Activated CD4-positive, alpha-beta T cell treated with anti-CD3 and anti-CD28 coated beads, Interleukin-2, amount 50 U/mL, for 4 hours (primary cell): Measurements from ENCODE around the gene HNRNPA3.
"Not testable (repeated sequence)": the region's sequence is repeated elsewhere in the genome, so short reads cannot be mapped to it uniquely, and the experiment has no call there.

Experiments used
- DNase-seq, 2 experiments: peaks; one replicate each; pipeline ENCODE4 v3.0.0-alpha.2; 2020

Gene HNRNPA3

DNA sequence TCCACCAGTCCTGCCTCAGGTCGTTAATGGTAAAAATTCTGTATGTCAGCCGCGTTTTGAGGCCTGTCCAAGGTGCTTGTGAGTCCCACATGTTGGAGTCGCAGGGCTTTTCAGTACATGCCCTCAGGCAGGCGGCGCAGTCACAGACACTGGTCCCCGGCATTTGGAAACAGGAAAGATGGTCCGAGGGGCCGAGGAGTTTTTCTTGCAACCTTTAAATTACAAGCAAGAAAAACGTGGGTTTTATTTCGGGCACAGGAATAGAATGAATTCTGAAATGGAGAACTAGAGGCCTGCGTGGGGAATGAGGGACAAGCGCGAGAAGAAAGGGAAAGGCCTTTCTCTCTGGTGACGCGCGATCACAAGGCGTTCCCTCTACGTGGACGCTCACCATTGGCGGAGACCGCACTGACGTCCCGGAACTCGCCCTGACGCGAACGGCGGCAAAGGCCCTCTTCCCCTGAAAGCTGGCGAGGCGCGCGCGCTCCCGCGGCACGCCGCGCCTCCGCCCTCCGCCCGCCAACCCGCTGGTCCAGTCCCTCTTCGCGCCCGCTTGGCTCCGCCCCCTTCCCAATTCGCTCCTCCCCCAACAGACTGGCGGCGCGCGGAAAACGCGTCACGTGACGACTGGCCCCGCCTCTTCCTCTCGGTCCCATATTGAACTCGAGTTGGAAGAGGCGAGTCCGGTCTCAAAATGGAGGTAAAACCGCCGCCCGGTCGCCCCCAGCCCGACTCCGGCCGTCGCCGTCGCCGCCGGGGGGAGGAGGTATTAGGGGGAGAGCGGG, at the start of gene HNRNPA3:
TSS of gene HNRNPA3 (plus strand) at position 689 of the 785 bp plus-strand sequence. CDS start at position 695, 6 bp downstream.
- DNase-seq = peak; percentile 99 to 100

DNA sequence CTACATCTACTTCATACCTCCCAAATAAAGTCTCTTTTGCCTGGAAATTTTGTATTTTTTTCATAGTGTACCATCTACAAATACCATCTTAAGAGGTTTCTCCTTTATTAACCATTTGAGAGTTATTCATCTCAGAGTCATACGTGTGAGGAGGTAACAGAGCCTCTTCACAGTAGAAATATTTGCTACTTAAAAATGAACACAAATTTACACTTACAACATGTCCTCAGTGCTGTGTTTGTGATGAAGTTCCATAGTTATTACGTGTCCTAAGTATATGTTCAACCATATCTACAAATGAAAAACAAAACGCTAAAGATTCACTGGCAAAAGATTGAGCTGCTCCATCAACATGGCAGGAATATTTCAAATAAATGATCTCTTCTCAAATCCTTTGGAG, 48.5 kb upstream of the HNRNPA3 start:
- no peak for DNase-seq

DNA sequence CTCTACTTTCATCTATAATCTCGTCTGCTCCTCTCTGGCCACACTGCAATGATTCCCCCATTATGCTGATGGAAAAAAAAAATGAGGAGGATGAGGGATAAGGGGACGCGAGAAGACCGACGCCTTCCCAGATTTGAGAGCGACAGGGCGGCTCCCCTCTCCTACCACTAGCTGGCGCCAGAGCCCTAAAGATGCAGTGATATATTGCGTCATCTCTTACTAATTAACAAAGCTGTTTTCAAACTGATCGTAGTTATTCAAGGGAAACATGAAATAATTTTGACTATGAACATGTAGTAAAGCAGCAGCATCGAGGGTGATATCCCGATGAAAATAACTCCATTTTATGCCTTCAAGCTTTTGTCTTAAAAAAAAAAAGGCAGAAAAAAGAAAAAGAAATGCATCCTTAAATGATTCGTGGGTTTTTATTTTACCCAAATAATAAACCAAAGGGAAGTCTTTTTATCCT, 48.0 kb upstream of the HNRNPA3 start:
- peak; percentile 74 to 78 for DNase-seq

DNA sequence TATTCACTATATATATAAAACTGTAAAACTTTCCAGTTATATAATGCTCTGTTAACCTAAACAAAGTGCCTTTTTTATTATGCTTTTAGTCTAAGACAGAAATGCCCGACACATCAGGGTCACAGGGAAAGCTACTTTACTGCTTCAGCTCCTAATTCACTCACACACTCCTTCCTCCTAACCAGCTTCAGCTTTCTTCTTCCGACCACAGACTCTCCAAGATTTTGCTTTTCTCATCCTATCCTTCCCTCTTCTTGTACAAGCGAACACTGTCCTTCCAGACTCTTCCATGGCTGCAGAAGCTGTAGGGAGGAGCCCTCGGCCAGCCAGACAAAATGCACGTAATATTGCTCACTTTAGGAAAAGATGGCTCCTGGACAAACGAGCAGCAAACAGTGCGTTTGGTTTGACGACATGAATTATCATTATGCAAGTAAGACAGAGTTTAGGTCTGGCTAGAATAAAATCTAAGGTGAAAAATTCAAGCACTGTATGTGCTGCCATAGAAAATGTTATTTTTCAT, 47.5 kb upstream of the HNRNPA3 start:
- no peak for DNase-seq

DNA sequence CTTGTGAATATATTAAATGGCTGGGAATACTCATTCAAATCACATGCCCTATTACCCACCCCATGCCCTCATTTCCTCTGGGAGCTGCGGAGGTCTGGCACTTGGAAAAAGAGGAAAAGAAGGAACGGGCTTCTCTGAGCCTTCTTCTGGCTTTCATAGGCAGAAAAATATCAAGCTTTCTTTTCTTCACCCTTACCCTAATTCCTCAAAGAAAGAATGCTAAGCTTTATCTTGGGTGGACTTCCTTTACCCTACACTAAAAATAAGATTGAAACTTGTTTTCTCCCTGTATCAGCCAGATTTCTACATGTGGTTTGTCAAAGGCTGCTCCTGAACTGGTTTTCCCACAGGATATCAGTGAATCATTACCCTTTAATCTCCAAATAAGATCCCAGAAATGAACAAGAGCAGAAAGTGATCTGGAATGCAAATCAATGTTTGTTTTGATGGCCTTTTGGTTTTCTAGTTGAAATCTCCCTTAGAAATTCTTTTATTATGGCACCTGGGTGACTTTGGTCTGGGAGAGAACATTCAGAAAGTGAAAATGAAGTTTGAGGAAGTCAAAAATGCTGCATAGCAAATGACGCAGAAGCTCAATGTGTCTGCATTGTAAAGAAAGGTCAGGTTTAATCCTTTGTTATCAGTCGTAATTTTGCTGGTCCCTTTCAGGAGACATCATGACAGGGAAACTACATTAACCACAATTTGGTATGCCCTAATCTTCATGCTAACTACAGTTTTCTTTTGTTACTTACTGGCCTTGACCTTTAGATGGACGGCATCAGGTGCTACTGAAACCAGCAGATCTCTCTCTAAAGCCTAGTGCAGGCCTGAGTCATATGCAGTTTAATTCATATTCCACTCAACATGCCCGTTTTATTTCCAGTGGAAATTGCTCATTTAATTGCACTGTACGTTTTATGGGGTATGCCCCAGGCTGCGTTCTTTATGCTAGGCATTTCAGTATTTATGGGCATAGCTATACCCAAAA, 46.6 kb upstream of the HNRNPA3 start:
- DNase-seq = no peak

DNA sequence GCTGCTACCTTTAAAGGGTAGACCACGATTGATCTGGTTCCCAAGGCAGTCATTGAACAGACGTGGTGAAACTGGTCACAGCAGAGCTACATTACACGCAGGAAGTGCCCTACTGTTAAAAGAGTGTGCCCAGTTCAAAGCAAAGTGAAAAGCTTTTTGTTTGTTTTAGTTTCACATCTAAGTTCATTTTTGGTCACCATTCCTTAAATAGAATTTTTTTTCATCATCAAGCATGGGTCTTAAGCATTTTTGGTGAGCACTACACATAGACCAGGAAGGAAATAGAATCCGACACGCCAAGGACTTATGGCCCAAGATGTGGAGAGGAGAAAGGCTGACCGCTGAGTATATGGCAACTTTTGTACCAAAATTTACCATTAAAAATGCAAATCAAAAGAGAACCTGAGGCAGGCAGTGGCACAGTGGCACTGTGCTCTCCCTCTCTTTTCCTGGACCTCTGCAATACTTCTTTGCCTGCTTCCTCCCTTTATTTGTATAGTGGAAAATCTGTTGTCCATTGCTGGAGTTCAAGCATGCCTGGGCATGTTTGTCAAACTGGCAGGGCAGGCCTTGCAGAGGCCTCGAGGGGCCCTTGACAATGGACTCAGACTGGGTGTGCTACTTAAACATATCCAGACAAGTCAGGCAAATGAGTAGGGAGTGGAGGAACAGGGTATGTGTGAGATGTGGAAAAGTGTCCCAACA, 42.6 kb upstream of the HNRNPA3 start:
- no peak for DNase-seq

DNA sequence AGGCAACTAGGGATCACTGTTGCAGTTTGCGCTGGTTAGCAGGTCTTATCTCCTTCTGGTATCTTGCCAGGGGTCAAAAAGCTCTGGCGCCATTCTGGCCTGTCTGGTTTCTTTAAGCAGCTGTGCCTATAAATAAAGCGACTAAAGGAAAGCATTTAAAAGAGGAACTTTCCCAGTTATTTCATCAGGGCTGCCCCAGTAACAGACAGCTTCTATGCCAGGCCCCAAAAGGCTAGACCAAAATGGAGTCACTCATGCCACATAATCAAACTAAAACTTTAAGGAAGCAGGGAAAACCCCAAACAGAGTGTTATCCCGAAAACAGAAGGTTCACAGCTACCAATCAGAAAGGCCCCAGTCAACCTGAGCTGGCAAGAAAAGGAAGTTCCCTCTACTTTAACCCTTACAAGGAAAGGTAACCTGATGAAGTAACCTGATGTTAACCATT, 41.2 kb upstream of the HNRNPA3 start:
- DNase-seq = no peak

DNA sequence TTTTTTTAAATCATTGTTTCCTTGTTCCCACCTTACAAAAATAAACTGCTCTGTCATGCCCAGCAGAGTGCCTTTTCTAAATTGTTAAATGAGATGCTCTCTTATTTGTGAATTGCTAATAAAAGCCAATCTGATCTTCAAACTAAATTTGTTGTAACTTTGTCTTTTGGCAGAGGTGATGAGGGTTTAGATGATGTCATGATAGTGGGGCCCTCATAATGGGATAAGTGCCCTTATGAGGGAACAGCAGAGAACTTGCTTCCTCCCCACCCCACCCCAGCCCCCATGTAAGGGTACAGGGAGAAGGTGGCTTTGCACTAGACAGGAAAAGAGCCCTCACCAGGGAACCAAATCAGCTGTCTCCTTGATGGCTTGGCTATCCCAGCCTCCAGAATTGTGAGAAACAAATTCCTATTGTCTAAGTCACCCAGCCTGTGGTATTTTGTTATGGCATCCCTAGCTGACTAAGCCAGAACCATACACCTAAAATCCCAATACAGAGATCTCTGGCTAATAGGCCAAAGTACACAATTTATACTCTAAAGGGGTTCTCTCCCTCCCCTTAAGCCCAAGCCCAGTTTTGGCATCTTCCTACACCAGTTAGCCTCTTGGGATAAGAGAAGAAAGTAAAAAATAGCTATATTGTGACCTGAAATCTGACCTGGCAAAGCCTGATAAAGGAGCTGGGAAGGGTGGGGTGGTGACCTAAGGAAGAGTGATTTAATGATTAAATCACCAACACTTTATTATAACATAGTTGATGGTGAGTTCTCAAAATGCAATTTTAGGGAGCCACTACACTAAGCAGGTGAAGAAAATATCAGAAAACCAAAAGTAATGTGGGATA, 40.3 kb upstream of the HNRNPA3 start:
- no peak for DNase-seq

DNA sequence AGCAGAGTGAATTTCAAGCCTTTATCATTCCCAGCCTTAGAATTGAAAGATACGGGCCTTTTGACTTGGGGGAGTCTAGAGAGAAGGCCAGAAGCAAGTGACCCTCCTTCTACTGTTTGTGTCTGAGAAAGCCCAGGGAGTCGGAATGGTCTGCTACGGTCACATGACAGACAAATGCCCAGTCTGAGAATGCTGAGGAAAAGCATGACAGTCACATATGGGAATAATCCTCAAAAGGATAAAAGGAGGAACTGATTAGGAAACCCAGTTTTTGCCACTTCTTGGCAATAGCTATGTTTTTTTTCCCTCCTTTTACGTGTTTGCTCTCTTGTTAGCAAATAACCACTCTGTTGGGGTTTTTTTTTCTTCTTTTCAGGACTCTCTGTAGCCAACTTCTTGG, 38.1 kb upstream of the HNRNPA3 start:
- no peak for DNase-seq

DNA sequence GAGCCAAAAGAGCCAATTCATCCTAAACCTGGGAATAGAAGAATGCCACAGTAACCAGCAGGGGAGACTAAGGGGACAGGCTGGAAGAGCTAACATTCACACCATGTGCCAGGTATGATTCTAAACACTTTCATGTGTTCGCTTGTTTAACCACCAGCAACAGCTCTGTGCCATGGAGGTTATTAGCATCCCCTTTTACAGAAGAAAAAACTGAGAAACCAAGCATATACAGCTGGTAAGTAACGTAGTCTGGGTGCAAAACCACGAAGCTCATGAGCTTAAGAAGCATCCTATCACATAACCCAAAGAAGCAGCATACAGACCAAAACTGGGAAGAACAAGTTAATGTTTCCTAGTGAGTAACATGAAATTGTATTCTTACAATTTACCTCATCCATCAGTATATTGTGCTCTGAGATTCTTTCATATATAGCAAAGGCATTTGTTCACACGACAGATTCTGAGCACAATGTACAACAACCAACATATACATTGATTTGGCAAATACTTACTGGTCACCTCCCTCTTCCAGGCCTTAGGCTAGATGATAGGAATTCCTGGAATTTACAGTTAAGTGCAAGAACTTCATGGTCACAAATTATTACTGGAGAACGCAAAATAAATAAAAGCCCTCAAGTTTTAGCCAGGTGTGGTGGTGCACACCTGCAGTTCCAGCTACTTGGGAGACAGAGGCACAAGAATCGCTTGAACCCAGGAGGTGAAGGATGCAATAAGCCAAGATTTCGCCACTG, 36.5 kb upstream of the HNRNPA3 start:
- DNase-seq = no peak

DNA sequence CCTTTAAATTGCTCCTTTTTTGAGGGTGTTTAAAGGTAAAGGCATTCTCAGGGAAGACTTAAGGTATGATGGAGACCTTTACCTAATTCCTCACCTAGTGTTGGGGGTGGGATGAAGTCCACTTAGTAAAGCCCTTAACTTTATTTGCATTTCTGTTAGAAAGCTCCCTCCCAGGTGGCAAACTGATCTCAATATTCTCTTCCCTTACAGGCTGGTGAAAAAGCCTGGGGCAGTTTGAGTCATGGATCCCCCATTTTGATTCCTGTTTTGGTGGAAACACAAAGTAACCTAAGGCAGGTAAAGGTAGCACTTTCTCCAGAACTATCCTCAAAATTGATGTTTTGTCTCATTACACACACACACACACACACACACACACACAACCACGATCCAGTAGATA, 33.8 kb upstream of the HNRNPA3 start:
- DNase-seq = no peak

DNA sequence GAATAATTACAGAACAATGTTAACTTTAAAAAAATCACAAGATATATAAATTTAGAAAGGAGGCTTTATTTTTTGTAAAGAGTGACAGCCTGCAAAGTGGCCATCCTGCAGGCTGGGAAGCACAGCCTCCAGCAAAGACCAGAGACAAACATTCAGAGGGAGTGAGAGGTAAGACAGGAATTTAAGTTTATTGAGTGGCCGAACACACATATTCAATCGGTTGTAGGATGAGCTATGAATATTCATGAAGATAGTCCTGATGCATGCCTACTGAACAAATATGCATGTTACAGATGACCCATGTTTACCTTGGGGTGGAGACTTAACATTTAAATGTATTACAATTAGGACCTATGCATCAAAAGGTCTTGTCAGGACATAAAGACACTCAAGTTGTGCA, 33.4 kb upstream of the HNRNPA3 start:
- DNase-seq = no peak

DNA sequence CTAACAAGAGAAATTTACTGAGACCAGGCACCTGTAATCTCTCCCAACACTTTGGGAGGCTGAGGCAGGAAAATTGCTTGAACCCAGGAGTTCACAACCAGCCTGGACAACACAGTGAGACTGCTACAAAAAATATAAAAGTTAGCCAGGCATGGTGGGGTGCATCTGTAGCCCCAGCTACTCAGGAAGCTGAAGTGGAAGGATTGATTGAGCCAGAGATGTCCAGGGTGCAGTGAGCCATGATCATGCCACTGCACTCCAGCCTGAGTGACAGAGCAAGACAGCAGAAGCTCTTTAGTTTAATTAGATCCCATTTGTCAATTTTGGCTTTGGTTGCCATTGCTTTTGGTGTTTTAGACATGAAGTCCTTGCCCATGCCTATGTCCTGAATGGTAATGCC, 32.9 kb upstream of the HNRNPA3 start:
- not testable (repeated sequence) for DNase-seq

DNA sequence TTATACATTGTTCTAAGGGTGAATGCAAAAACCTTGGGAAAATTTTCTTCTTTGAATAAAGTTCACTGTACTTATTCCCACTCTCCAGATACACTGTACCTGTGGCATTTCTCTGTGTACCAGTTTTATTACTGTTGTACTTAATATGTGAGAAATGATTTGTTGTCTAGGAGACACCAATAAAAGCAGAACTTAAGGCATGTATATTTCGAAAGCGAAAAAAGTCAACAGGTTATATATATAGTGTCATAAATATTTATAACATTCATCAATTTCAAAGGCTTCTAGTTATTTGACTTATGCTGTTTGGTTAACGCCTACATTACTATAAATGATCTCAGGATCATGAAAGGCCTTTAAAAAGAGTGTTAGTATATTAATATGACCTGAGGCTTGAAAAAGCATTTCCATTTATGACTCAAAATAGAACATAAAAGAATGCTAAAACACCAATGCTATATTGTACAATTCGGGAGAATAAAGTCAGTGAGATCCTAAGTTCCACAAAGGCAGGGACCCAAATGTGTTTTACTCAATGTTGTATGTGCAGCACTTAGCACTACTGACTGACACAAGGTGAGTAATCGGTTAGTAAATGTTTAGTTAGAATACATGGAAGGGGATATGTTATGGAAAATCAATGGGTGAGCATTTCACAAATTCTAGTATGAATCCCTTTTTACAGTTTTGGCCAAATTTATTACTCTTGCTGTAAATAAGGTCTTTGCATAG, 32.2 kb upstream of the HNRNPA3 start:
- no peak for DNase-seq

DNA sequence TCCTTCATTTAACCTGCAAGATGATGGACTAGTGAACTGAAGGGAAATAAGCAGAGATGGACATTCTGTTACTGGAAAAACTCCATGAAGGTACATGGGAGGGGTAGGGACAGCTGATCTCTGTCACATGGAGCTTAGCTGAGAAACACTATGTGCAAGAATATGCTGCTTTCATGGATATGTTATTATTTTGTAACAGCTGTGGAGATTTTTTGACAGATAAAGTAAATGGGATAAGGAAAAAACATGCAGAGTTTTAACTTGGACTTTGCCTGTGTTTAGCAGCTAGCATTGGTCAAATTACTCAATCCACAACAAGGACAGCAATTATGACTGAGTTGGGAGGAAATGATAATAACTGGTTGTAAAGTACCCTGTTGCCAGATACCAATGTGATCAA, 28.7 kb upstream of the HNRNPA3 start:
- DNase-seq = no peak

DNA sequence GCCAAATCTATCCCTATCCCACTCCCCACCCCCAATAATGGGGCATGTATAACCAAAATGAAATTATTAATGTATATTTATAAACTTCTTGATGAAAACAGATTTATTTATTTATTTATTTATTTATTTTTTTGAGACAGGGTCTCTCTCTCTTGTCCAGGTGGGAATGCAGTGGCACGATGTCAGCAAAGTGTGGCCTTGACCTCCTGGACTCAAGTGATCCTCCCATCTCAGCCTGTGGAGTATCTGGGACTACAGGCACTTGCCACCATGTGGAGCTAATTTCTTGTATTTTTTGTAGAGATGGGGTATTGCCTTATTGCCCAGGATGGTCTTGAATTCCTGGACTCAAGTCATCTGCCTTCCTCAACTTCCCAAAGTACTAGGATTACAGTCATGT, 28.0 kb upstream of the HNRNPA3 start:
- DNase-seq = no peak

DNA sequence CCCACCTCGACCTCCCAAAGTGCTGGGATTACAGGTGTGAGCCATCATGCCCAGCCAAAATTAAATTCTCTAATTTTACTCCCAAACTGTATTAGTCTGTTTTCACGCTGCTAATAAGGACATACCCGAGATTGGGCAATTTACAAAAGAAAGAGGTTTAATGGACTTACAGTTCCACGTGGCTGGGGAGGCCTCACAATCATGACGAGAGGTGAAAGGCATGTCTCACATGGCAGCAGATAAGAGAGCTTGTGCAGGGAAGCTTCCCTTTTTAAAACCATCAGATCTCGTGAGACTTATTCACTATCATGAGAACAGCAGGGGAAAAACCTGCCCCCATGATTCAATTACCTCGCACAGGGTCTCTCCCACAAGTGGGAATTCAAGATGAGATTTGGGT, 26.6 kb upstream of the HNRNPA3 start:
- not testable (repeated sequence) for DNase-seq

DNA sequence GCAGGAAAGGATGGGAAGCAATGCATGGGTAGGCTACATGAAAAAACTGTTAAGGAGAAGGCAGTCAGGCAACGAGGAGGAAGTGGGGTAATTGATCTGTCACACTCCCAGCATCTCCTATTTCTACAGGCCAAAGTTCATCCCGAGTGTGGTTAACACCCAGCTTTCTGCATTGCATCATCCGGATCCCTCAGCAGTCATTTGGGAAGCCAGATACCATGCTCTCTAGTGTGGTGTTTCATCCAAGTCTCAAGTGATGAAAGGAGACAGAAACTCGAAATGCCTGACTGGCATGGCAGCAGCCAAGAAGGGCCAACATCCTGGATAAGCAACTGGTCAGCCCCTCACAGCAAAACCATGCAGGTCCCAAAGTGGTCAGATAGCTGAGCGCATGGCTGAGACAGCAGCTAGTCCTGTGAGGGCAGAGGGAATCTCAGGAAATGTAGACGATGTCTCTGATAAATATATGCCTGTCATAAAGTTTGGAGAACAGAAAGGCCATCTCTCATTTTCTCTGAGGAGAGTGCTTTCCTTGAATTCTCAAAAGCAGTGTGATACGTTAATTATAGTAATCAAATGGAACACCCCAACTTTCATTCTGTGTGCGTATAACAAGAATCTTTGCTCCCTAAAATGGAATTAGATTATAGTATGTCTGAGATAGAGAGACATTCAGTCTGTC, 24.8 kb upstream of the HNRNPA3 start:
- DNase-seq = no peak
